SK-N-SH treated with all-trans-retinoic acid at 6 μM for 48 hours (cell line): Measurements from ENCODE around the gene IL1RL1.

ENCODE experiments used
- ATAC-seq: fragments of 200-7000 bp; cut with Tn5 transposase; 3 replicates; pipeline ENCODE4 v1.9.1; 2020; ENCODE audit warnings: mild to moderate bottlenecking, moderate library complexity
- BACH2 ChIP-seq: fragments of 250-450 bp; sonication (Bioruptor Pico); IDR thresholded peaks from 2 replicates; pipeline ENCODE4 v1.9.0; 2021; ENCODE audit warnings: mild to moderate bottlenecking, borderline replicate concordance
- CSDC2 ChIP-seq: fragments of 250-450 bp; sonication (Bioruptor Pico); IDR thresholded peaks from 2 replicates; pipeline ENCODE4 v1.5.0; 2020; ENCODE audit warnings: mild to moderate bottlenecking, moderate library complexity
- ESRRG ChIP-seq: fragments of 250-450 bp; sonication (Bioruptor Pico); IDR thresholded peaks from 2 replicates; pipeline ENCODE4 v1.6.1; 2021; ENCODE audit warnings: mild to moderate bottlenecking
- ISL1 ChIP-seq: fragments of 250-450 bp; sonication (Bioruptor Pico); IDR thresholded peaks from 2 replicates; pipeline ENCODE4 v2.1.2; 2022; ENCODE audit warnings: mild to moderate bottlenecking, moderate library complexity
- OSR1 ChIP-seq: fragments of 250-450 bp; sonication (Bioruptor Pico); IDR thresholded peaks from 2 replicates; pipeline ENCODE4 v1.8.0; 2022; ENCODE audit warnings: moderate library complexity, mild to moderate bottlenecking, inconsistent platforms
- POU6F1 ChIP-seq: fragments of 250-450 bp; sonication (Bioruptor Pico); IDR thresholded peaks from 2 replicates; pipeline ENCODE4 v1.8.0; 2021; ENCODE audit warnings: low read depth, mild to moderate bottlenecking, moderate library complexity, borderline replicate concordance
- PPARA ChIP-seq: fragments of 250-450 bp; sonication (Bioruptor Pico); IDR thresholded peaks from 2 replicates; pipeline ENCODE4 v1.5.0; 2020; ENCODE audit warnings: mild to moderate bottlenecking, borderline replicate concordance
- RARB ChIP-seq: fragments of 250-450 bp; sonication (Bioruptor Pico); IDR thresholded peaks from 2 replicates; pipeline ENCODE4 v1.8.0; 2021; ENCODE audit warnings: mild to moderate bottlenecking, moderate library complexity
- SNAI2 ChIP-seq: fragments of 250-450 bp; sonication (Bioruptor Pico); IDR thresholded peaks from 2 replicates; pipeline ENCODE4 v1.5.0; 2020; ENCODE audit warnings: mild to moderate bottlenecking, moderate library complexity
- TCF4 ChIP-seq: fragments of 250-450 bp; sonication (Bioruptor Pico); IDR thresholded peaks from 2 replicates; pipeline ENCODE4 v1.8.0; 2021; ENCODE audit warnings: mild to moderate bottlenecking, moderate library complexity, borderline replicate concordance
- TOX ChIP-seq: fragments of 250-450 bp; sonication (Bioruptor Pico); IDR thresholded peaks from 2 replicates; pipeline ENCODE4 v1.8.0; 2021; ENCODE audit warnings: mild to moderate bottlenecking, moderate library complexity, borderline replicate concordance
- ZC3H10 ChIP-seq: fragments of 250-450 bp; sonication (Bioruptor Pico); IDR thresholded peaks from 2 replicates; pipeline ENCODE4 v1.5.1; 2021; ENCODE audit warnings: mild to moderate bottlenecking, moderate library complexity
- ZFP3 ChIP-seq: fragments of 250-450 bp; sonication (Bioruptor Pico); IDR thresholded peaks from 2 replicates; pipeline ENCODE4 v1.5.0; 2020; ENCODE audit warnings: mild to moderate bottlenecking, moderate library complexity
- ZNF70 ChIP-seq: fragments of 450-650 bp; formaldehyde crosslinking; IDR thresholded peaks from 2 replicates; pipeline ENCODE4 v1.5.0; 2020; ENCODE audit warnings: mild to moderate bottlenecking, moderate library complexity
- ZNF8 ChIP-seq: fragments of 450-650 bp; formaldehyde crosslinking; IDR thresholded peaks from 2 replicates; pipeline ENCODE4 v1.5.0; 2020; ENCODE audit warnings: mild to moderate bottlenecking, moderate library complexity
- TF ChIP-seq, protein P1 (sequence below): fragments of 250-450 bp; sonication (Bioruptor Pico); IDR thresholded peaks from 2 replicates; pipeline ENCODE4 v1.8.0; 2020; ENCODE audit warnings: mild to moderate bottlenecking, moderate library complexity, borderline replicate concordance
- TF ChIP-seq, protein P2 (sequence below): fragments of 250-450 bp; sonication (Bioruptor Pico); IDR thresholded peaks from 2 replicates; pipeline ENCODE4 v1.5.1; 2021; ENCODE audit warnings: mild to moderate bottlenecking, moderate library complexity
- TF ChIP-seq, protein P3 (sequence below): fragments of 250-450 bp; sonication (Bioruptor Pico); IDR thresholded peaks from 2 replicates; pipeline ENCODE4 v1.5.0; 2020; ENCODE audit warnings: mild to moderate bottlenecking, moderate library complexity
- TF ChIP-seq, protein P4 (sequence below): fragments of 250-450 bp; sonication (Bioruptor Pico); IDR thresholded peaks from 2 replicates; pipeline ENCODE4 v1.5.1; 2020; ENCODE audit warnings: low read depth, mild to moderate bottlenecking, moderate library complexity

Gene IL1RL1

DNA sequence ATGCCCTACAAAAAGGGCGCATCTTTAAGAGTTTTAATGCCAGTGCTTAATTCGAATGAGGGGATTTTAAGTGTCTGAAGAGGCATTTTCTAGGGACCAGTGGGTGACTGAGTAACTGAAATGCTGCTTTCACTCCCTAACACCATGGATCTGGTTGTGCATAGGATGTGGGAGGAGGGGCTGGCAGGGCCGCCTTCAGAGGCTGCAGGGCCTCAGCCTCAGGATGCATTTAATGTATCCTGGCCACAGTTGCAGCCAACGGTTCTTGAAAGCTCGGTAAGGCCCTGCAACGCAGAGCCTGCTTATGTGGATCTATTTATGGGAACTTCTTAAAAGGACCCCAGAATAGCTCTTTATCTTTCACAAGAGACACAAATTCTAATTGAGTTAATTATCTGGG is 85.8 kb downstream of the IL1RL1 start:
- no peak for TF ChIP-seq ZFP3 (CRISPR knock-in tag)
- no peak for TF ChIP-seq ZC3H10
- no peak for TF ChIP-seq ISL1 (CRISPR knock-in tag)
- no peak for TF ChIP-seq ESRRG (CRISPR knock-in tag)
- TF ChIP-seq TCF4, result no peak
- TF ChIP-seq RARB (CRISPR knock-in tag), result no peak
- TF ChIP-seq, protein P1, sequence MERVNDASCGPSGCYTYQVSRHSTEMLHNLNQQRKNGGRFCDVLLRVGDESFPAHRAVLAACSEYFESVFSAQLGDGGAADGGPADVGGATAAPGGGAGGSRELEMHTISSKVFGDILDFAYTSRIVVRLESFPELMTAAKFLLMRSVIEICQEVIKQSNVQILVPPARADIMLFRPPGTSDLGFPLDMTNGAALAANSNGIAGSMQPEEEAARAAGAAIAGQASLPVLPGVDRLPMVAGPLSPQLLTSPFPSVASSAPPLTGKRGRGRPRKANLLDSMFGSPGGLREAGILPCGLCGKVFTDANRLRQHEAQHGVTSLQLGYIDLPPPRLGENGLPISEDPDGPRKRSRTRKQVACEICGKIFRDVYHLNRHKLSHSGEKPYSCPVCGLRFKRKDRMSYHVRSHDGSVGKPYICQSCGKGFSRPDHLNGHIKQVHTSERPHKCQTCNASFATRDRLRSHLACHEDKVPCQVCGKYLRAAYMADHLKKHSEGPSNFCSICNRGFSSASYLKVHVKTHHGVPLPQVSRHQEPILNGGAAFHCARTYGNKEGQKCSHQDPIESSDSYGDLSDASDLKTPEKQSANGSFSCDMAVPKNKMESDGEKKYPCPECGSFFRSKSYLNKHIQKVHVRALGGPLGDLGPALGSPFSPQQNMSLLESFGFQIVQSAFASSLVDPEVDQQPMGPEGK, result no peak
- no peak for TF ChIP-seq SNAI2 (CRISPR knock-in tag)
- TF ChIP-seq CSDC2 (CRISPR knock-in tag), result no peak
- TF ChIP-seq POU6F1 (CRISPR knock-in tag), result no peak
- TF ChIP-seq PPARA (CRISPR knock-in tag), result no peak
- no peak for TF ChIP-seq OSR1 (CRISPR knock-in tag)
- TF ChIP-seq BACH2 (CRISPR knock-in tag), result no peak
- TF ChIP-seq ZNF70 (CRISPR knock-in tag), result no peak
- TF ChIP-seq, protein P2, sequence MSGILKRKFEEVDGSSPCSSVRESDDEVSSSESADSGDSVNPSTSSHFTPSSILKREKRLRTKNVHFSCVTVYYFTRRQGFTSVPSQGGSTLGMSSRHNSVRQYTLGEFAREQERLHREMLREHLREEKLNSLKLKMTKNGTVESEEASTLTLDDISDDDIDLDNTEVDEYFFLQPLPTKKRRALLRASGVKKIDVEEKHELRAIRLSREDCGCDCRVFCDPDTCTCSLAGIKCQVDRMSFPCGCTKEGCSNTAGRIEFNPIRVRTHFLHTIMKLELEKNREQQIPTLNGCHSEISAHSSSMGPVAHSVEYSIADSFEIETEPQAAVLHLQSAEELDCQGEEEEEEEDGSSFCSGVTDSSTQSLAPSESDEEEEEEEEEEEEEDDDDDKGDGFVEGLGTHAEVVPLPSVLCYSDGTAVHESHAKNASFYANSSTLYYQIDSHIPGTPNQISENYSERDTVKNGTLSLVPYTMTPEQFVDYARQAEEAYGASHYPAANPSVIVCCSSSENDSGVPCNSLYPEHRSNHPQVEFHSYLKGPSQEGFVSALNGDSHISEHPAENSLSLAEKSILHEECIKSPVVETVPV, result no peak
- TF ChIP-seq, protein P3, sequence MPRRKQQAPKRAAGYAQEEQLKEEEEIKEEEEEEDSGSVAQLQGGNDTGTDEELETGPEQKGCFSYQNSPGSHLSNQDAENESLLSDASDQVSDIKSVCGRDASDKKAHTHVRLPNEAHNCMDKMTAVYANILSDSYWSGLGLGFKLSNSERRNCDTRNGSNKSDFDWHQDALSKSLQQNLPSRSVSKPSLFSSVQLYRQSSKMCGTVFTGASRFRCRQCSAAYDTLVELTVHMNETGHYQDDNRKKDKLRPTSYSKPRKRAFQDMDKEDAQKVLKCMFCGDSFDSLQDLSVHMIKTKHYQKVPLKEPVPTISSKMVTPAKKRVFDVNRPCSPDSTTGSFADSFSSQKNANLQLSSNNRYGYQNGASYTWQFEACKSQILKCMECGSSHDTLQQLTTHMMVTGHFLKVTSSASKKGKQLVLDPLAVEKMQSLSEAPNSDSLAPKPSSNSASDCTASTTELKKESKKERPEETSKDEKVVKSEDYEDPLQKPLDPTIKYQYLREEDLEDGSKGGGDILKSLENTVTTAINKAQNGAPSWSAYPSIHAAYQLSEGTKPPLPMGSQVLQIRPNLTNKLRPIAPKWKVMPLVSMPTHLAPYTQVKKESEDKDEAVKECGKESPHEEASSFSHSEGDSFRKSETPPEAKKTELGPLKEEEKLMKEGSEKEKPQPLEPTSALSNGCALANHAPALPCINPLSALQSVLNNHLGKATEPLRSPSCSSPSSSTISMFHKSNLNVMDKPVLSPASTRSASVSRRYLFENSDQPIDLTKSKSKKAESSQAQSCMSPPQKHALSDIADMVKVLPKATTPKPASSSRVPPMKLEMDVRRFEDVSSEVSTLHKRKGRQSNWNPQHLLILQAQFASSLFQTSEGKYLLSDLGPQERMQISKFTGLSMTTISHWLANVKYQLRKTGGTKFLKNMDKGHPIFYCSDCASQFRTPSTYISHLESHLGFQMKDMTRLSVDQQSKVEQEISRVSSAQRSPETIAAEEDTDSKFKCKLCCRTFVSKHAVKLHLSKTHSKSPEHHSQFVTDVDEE, result no peak
- no peak for ATAC-seq

DNA sequence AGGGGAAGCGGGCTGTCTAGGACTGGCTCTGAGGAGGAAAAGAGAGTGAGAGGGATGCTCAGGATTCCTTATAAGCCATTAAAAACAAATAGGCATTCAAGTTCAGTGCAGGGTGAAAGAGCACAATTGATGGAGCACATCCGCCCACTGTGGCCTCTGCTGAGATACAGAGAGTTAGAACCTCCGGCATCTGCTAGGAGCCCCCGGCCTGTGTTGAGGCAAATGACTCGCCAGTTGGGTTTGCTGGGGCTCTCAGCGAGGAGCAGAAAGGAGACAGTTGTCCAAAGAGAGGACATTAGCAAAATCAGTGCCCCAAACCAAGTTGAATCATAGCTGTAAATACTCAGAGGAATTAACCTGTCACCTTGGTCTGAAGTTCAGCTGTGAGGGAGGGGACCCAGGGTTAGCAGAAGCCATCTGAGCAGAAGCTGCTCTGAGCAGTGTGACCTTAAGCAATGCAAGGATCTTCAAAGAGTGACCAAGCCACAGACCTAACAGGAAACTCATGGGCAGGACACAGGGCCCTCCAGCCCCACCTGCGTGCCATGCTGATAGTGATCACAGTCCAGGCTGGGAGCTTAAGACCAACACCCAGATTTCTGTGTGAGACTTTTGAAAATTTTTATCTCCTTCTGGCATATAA is 88.3 kb downstream of the IL1RL1 start:
- no peak for ATAC-seq
- TF ChIP-seq TCF4 (no peak), POU6F1 (CRISPR knock-in tag) (no peak), ZFP3 (CRISPR knock-in tag) (no peak), PPARA (CRISPR knock-in tag) (no peak), ISL1 (CRISPR knock-in tag) (no peak), TOX (CRISPR knock-in tag) (no peak), ZNF8 (CRISPR knock-in tag) (no peak)
- TF ChIP-seq, protein P1, result no peak
- TF ChIP-seq, protein P3, result no peak
- TF ChIP-seq, protein P4, sequence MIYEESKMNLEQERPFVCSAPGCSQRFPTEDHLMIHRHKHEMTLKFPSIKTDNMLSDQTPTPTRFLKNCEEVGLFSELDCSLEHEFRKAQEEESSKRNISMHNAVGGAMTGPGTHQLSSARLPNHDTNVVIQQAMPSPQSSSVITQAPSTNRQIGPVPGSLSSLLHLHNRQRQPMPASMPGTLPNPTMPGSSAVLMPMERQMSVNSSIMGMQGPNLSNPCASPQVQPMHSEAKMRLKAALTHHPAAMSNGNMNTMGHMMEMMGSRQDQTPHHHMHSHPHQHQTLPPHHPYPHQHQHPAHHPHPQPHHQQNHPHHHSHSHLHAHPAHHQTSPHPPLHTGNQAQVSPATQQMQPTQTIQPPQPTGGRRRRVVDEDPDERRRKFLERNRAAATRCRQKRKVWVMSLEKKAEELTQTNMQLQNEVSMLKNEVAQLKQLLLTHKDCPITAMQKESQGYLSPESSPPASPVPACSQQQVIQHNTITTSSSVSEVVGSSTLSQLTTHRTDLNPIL (CRISPR knock-in tag), result no peak
